ENCODE measurements around the gene CDC20.

Gene CDC20

GRCh38 chr1:43327549-43328292 is 31.1 kb upstream of the CDC20 start:
- in situ Hi-C loops (cut with MboI; ENCODE audit: low sequenced_read_pairs) = no loop called here

- in situ Hi-C loops (cut with MboI; ENCODE audit: low sequenced_read_pairs) = no loop called here
These were observed 28.6 kb upstream of the CDC20 start for GRCh38 chr1:43329995-43330751.

GRCh38 chr1:43331688-43332087 is 27.1 kb upstream of the CDC20 start:
- in situ Hi-C loops (cut with MboI; ENCODE audit: low sequenced_read_pairs) = no loop called here

- in situ Hi-C loops (cut with MboI; ENCODE audit: low sequenced_read_pairs) = no loop called here
These were observed 24.2 kb upstream of the CDC20 start for GRCh38 chr1:43334453-43335205.

GRCh38 chr1:43337588-43337987 is 21.2 kb upstream of the CDC20 start, which contains the start of gene MPL:
MPL (plus strand) TSS chr1:43337818; CDS start chr1:43337849, 31 bp downstream.
- in situ Hi-C loops (cut with MboI; ENCODE audit: low sequenced_read_pairs) = no loop called here

- in situ Hi-C loops (cut with MboI; ENCODE audit: low sequenced_read_pairs) = no loop called here
These were observed 20.8 kb upstream of the CDC20 start for GRCh38 chr1:43338001-43338400.

GRCh38 chr1:43339584-43340232 is 19.1 kb upstream of the CDC20 start:
- in situ Hi-C loops (cut with MboI; ENCODE audit: low sequenced_read_pairs) = no loop called here

- in situ Hi-C loops (cut with MboI; ENCODE audit: low sequenced_read_pairs) = no loop called here
These were observed 18.2 kb upstream of the CDC20 start for GRCh38 chr1:43340559-43340958.

- in situ Hi-C loops (cut with MboI; ENCODE audit: low sequenced_read_pairs) = no loop called here
These were observed 14.4 kb upstream of the CDC20 start for GRCh38 chr1:43344267-43344850.

- in situ Hi-C loops (cut with MboI; ENCODE audit: low sequenced_read_pairs) = no loop called here
These were observed 13.7 kb upstream of the CDC20 start for GRCh38 chr1:43345120-43345519.

- in situ Hi-C loops (cut with MboI; ENCODE audit: low sequenced_read_pairs) = no loop called here
These were observed 12.1 kb upstream of the CDC20 start for GRCh38 chr1:43346636-43347035.

- in situ Hi-C loops (cut with MboI; ENCODE audit: low sequenced_read_pairs) = no loop called here
These were observed 10.4 kb upstream of the CDC20 start for GRCh38 chr1:43348343-43348808.

GRCh38 chr1:43348809-43349593 is 9.8 kb upstream of the CDC20 start:
- in situ Hi-C loops (cut with MboI; ENCODE audit: low sequenced_read_pairs) = no loop called here

GRCh38 chr1:43349594-43350306 is 9.0 kb upstream of the CDC20 start:
- in situ Hi-C loops (cut with MboI; ENCODE audit: low sequenced_read_pairs) = no loop called here

- in situ Hi-C loops (cut with MboI; ENCODE audit: low sequenced_read_pairs) = no loop called here
These were observed 7.8 kb upstream of the CDC20 start for GRCh38 chr1:43350976-43351375.

- in situ Hi-C loops (cut with MboI; ENCODE audit: low sequenced_read_pairs) = no loop called here
These were observed 7.1 kb upstream of the CDC20 start for GRCh38 chr1:43351421-43352350.

- in situ Hi-C loops (cut with MboI; ENCODE audit: low sequenced_read_pairs) = no loop called here
These were observed 6.5 kb upstream of the CDC20 start for GRCh38 chr1:43352351-43352705.

- in situ Hi-C loops (cut with MboI; ENCODE audit: low sequenced_read_pairs) = no loop called here
These were observed 5.9 kb upstream of the CDC20 start for GRCh38 chr1:43352881-43353280.
